Erythroblast (primary cell): ENCODE measurements around the gene SORCS3.

Experiments used
- DNase-seq, 2 experiments: peaks; one replicate each; lab custom pipeline; 2025; lab: John Stamatoyannopoulos, UW
- GATA1 ChIP-seq: IDR thresholded peaks from 2 replicates; pipeline ENCODE4 v1.6.1; 2011; ENCODE audit warnings: low read depth, mild to moderate bottlenecking, control low read depth, low read length, moderate library complexity
- POLR2A ChIP-seq: IDR thresholded peaks from 2 replicates; pipeline ENCODE4 v1.6.1; 2011; ENCODE audit warnings: mild to moderate bottlenecking, low read length

SORCS3 gene

DNA sequence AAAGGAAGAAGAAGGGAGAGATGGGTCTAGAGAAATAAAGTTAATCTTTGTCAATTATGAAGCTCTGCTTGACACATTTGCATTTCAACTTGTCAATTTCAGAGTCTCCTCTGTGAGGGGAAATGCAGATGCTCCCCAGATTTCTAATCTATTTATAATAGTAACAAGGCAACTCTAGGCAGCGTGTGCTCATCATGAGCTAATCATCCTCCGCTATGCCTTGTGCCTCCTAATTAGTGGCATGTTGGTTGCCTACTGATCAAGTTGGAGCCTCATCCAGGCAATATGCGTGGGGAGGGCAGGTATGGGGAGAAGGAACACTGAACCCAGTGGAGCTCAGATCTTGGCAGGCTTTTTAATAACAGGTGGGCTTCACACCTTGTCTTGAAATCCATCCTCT, 628.6 kb downstream of the SORCS3 start:
- no peak for DNase-seq
- TF ChIP-seq GATA1 (no peak), POLR2A (no peak)

DNA sequence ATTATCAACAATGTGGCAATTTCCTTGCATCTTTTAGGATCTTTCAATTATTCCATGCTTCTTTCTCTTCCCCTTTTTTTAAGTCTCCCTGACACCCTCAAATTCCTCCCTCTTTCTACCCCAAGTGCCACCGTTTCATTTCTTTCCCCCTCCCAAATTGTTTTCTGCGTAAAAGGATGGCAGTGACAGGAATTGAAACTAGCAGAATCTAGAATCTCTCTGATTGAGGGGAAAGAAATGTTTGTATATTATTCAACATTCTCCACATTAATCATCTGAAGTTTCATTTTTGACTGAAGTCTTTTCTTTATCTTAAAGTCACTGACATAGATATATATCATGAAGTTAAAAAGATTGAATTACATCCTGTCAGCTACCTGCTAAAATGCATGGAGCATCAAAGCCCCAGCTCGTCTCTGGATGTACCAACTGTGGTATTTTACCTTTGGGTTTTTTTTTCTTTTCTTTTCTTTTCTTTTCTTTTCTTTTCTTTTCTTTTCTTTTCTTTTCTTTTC, 633.5 kb downstream of the SORCS3 start:
- DNase-seq: no peak
- no peak for TF ChIP-seq POLR2A
- TF ChIP-seq GATA1: no peak

DNA sequence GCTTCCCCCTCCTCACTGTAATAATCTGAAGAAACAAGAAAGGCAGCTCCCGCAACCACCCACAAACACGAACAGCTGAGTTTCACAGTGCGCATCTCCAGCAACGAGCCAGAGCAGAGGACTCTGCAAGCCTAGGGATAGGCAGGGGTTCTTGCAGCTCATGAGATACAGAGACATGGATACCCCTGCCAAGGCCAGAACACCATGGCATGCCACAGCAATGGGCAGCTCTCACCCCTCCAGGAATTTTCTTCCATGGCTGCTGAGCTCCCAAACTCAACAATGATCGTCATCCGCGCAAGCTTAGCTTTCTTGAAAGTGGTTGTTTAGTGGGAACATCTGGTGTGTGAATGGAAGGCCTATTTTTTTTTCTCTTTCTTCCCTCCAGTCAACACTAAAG, 637.3 kb downstream of the SORCS3 start:
- no peak for DNase-seq
- no peak for TF ChIP-seq GATA1
- TF ChIP-seq POLR2A: no peak

DNA sequence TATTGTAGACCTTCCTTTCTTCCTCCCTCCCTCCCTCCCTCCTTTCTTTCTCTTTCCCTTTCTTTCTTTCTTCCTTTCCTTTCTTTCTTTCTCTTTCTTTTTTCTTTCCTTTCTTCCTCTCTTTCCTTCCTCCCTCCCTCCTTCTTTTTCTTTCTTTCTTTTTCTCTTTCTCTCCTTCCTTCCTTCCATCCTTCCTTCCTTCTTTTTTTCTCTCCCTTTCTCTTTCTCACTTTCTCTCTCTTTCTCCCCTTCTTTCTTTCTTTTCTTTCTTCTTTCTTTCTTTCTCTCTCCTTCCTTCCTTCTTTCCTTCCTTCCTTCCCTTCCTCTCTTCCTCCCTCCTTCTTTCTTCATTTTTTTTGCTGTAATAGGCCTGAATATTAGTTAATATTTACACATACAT, 638.0 kb downstream of the SORCS3 start:
- no peak for DNase-seq
- TF ChIP-seq GATA1 (no peak), POLR2A (no peak)

DNA sequence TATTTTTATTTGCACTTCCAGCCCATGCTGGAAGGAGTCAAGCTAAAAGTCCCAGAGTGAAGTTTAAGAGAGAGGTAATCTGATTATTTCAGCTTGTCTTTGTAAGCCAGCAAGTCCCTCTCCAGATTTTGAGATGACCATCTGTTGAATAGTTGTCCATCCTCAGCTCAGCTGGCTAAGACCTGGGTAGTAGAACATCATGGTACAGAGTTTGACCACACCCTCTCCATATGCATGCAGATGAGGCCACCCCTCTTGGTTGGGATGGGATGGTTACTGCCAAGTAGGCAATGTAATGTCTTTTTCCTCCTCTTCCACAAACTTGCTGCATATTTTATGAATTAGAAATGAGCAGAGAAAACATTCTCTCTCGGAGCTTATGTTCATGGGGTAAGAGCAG, 639.8 kb downstream of the SORCS3 start:
- no peak for TF ChIP-seq GATA1
- no peak for TF ChIP-seq POLR2A
- no peak for DNase-seq

DNA sequence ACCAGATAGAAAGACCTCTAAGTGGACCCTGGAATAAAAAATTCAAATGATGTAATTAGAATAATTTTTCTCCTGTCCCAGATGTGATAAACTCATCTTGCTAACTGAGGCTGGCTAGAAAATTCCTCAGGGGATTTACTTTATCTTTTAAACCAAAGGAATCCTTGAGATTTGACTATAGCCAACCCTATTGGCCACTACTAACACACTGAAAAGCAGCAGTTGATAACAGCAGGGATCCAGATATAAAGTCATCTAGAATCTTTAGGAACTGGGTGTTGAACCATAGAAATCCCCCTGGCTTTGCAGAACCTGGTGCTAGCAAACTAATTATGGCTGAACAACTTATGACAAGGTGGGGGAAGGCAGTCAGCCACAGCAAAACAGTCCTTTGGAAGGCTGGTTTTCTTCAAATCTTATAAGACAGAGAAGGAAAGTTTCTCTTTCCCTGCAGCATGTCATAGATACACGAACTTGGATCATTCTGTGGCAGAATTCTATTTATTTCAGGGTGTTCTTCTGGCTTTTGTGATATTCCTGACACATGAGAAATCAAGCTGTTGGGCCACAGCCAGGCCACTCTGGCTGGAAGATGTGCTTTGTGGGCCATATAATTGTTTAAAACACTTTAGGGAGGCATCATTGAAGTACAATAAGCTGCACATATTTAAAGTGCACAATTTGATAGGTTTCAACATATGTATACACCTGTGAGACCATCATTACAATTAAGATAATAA, 643.6 kb downstream of the SORCS3 start:
- TF ChIP-seq POLR2A: no peak
- TF ChIP-seq GATA1: no peak
- DNase-seq: no peak

DNA sequence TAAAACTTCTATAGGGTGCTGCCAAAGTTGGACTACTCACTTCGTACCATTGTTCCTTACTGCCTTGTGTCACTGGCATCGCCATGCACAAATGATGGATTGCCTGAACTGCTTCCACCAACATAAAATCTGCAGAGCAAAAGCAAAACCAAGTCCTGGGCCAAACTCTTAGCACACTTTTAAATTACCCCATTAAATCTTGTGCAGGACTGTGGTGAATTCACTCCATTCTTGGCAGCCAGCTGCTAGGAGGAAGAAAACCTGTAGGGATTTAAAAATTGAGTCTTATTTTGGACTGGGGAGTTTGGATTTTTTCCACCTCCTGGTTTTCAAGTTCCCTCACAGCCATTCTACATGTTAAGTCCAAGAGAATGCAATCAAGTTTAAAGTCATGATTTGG, 646.9 kb downstream of the SORCS3 start:
- TF ChIP-seq POLR2A: no peak
- TF ChIP-seq GATA1: no peak
- DNase-seq: no peak

DNA sequence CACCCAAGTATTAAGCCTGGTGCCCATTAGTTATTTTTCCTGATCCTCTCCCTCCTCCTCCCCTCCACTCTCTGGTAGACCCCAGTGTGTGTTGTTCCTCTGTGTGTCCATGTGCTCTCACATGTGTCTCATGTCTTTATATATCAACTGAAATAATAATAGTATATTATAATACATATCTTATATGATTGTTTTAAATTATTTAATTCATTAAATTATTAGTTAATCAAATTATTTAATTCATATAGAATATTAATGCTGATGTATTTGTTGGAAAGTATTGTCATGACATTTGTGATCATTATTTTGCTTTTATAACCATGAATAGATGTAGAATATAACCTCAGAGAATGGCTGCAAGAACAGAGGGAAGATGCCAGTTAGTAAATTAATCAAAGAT, 647.5 kb downstream of the SORCS3 start:
- TF ChIP-seq POLR2A (no peak), GATA1 (no peak)

DNA sequence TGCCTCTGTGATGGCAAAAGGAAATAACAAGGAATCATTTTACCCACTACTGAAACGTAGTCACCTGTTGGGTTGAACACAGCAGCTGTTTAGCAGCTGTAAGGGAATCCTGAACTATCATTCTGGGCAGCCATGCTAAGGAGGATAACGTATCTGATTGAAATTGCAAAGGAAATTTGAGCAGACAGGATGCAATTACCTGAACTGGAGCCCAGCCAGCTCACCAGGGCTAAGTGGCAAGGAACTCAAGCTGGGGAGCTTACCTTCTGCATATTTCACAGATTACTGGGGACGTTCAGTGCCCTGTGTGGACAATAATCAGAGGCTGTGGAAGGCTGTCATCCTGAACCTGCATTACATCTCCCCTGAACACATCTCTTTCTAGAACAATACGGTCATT, 650.5 kb downstream of the SORCS3 start:
- no peak for DNase-seq
- no peak for TF ChIP-seq GATA1
- TF ChIP-seq POLR2A: no peak

More for the DNA sequence above, 647.5 kb downstream of the SORCS3 start:
- no peak for DNase-seq

DNA sequence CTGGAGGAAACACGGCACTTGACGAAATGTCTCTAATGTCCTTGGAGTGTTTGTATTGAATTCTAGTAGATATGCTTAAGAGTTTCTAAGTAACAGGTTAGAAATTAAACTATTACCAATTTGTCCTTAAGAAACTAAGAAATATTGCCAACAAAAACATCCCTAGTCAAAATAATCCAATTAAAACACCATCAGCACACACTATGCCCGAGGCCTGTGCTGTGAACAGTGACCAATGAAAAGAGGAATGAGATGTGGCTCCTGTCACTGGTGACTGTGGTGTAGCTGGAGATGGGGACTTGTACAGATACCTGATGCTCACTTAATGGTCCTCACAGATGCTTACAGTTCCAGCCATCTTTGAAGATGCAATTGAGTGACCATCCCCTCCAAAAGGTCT, 651.1 kb downstream of the SORCS3 start:
- no peak for DNase-seq
- TF ChIP-seq POLR2A (no peak), GATA1 (no peak)
